ENCODE results near the gene FARSA. TPM values are rescaled to one million over a fixed set of nuclear protein-coding genes. Genes with fewer than 3 reads are reported as not detected.

FARSA gene
- total and polyA plus RNA-seq, 10 of the 15 experiments (the other 5 are each of a cell fraction or from before 2014, with no cell fraction given): 20.3 to 212 (median 76.4) TPM

GRCh38 chr19:12890787-12891552, 42.5 kb downstream of the FARSA start, which contains the start of gene GCDH:
GCDH (plus strand) TSS chr19:12891160; CDS start chr19:12891305, 145 bp downstream.
- H3K9me3 ChIP-seq (replicated peaks; ENCODE audit: control insufficient read depth, insufficient read depth, low read length): no peaks in the 10 kb centered on the region
- peaks cover 0 to 3% of the 10 kb centered on the region in 2 experiments; a peak in 3 of 4 replicates for H3K36me3 ChIP-seq (ENCODE audit: control insufficient read depth in 2 of 2, insufficient read depth in 2 of 2, low read length in 1 of 2)
- DNase-seq (ENCODE audit: low read depth, low spot score): peak; percentile 95
- peaks cover 10% of the 10 kb centered on the region for H3K79me2 ChIP-seq (ENCODE audit: control insufficient read depth, insufficient read depth, low read length)
- ChIA-PET CTCF (interaction anchor here (0.6 to 13.2 kb wide), 14 partner anchors 10 to 1450 kb away, joined by 3 to 182 read pairs (median 4); partner anchors contain the start of genes DNASE2 and FARSA), RAD21 (ENCODE audit: unreplicated experiment) (interaction anchor here (0.7 to 2.8 kb wide), 14 partner anchors 9 to 170 kb away, joined by 3 to 19 read pairs (median 4); partner anchors contain the start of genes CALR and DNASE2), SMC1A (ENCODE audit: uncharacterized antibody, unreplicated experiment) (interaction anchor here (0.8 to 1.7 kb wide), 12 partner anchors 9 to 75 kb away, joined by 3 to 19 read pairs (median 4); partner anchors contain the start of genes CALR, FARSA and GADD45GIP1), POLR2A (interaction anchor here (0.5 to 2.6 kb wide), 13 partner anchors 9 to 99 kb away, joined by 3 to 35 read pairs (median 4); partner anchors contain the start of genes DNASE2, FARSA and SYCE2)
- peak within 1 kb of the TSS; percentile 89 for H3K4me3 ChIP-seq
- 1% methylated on average over 49 of the region's 49 CpGs for WGBS (ENCODE audit: insufficient coverage, insufficient replicate concordance, low lambda C conversion rate, missing lambda C conversion rate)
- H3K27ac ChIP-seq (ENCODE audit: control insufficient read depth, insufficient read depth): peak within 1 kb of the TSS; percentile 52
- H3K9ac ChIP-seq (ENCODE audit: control insufficient read depth, insufficient read depth, low read length): peak within 1 kb of the TSS; percentile 57
- H4K20me1 ChIP-seq (ENCODE audit: control insufficient read depth, insufficient read depth): no peaks in the 10 kb centered on the region
- peak within 1 kb of the TSS; percentile 95 for H3K4me2 ChIP-seq (ENCODE audit: control insufficient read depth, insufficient read depth)
- peak; percentile 100 for FAIRE-seq
- no peaks in the 10 kb centered on the region for H3K27me3 ChIP-seq (replicated peaks in 1 of 2; ENCODE audit: control insufficient read depth in 2 of 2, insufficient read depth in 2 of 2, low read length in 1 of 2)
- in situ Hi-C loops (cut with MboI): no loop called here
- intact Hi-C loops (cut with micrococcal nuclease; ENCODE audit: unreplicated experiment): no loop called here
- ATAC-seq: peak; percentile 97
- H2AFZ ChIP-seq (ENCODE audit: control insufficient read depth, low read depth, low read length): peak within 1 kb of the TSS; percentile 81
- peaks cover 7% of the 10 kb centered on the region for H3K4me1 ChIP-seq (ENCODE audit: control insufficient read depth, insufficient read depth, low read length)
- BruUV-seq (replicated peaks): no TSS peak
- TF ChIP-seq RB1 (IDR thresholded peaks at IDR 0.05; ENCODE audit: borderline replicate concordance): 0 out of 2 replicates have a peak, but pooled peaks have one; percentile 44
- TF ChIP-seq SP1 (IDR thresholded peaks at IDR 0.05; ENCODE audit: low read depth, low read length): peak; percentile 95
- peak; percentile 57; the same call in 1 of the 2 replicates for TF ChIP-seq IRF3 (IDR thresholded peaks at IDR 0.05)
- TF ChIP-seq SMC3 (IDR thresholded peaks at IDR 0.05; ENCODE audit: borderline replicate concordance, low read length): 0 out of 2 replicates have a peak, but pooled peaks have one; percentile 4
- TF ChIP-seq NKRF (conservative IDR thresholded peaks at IDR 0.05): peak; percentile 99
- TF ChIP-seq HCFC1 (IDR thresholded peaks at IDR 0.05; ENCODE audit: low read length): peak; percentile 58
- TF ChIP-seq KLF5 (IDR thresholded peaks at IDR 0.05; ENCODE audit: partially characterized antibody): peak; percentile 85
- TF ChIP-seq SIN3A (IDR thresholded peaks at IDR 0.05; ENCODE audit: low read depth, low read length): peak; percentile 69
- TF ChIP-seq LARP7 (IDR thresholded peaks at IDR 0.05): peak; percentile 74
- no peak for TF ChIP-seq FOXM1 (IDR thresholded peaks at IDR 0.05; ENCODE audit: low read depth, low read length)
- peak; percentile 87 for TF ChIP-seq POLR2AphosphoS5 (IDR thresholded peaks at IDR 0.05; ENCODE audit: low read length)
- TF ChIP-seq SRF (IDR thresholded peaks at IDR 0.05; ENCODE audit: low read depth in 2 of 2, low read length in 2 of 2): peak in 1 of 2 experiments; percentile 69; a peak in 1 of 4 replicates
- 0 out of 2 replicates have a peak, but pooled peaks have one; percentile 9 for TF ChIP-seq MEF2A (IDR thresholded peaks at IDR 0.05; ENCODE audit: insufficient read depth, low read depth, low read length)
- TF ChIP-seq MXI1 (IDR thresholded peaks at IDR 0.05; ENCODE audit: low read depth, low read length): peak; percentile 98
- TF ChIP-seq ZZZ3 (IDR thresholded peaks at IDR 0.05; ENCODE audit: control insufficient read depth, insufficient read length, low read depth): no peak
- no peak for TF ChIP-seq NRF1 (conservative IDR thresholded peaks at IDR 0.05; ENCODE audit: low read depth, low read length)
- TF ChIP-seq STAT1 (conservative IDR thresholded peaks at IDR 0.05): peak; percentile 73; the same call in 1 of the 2 replicates
- TF ChIP-seq BHLHE40 (IDR thresholded peaks at IDR 0.05; ENCODE audit: borderline replicate concordance in 1 of 2, low read depth in 2 of 2, low read length in 1 of 2): peak; percentile 28 to 87; a peak in 3 of 4 replicates
- no peak for TF ChIP-seq USF2 (IDR thresholded peaks at IDR 0.05; ENCODE audit: borderline replicate concordance, low read depth, low read length)
- TF ChIP-seq NR2F1 (conservative IDR thresholded peaks at IDR 0.05): peak; percentile 96

All from GM12878 (cell line).